Measurements from ENCODE around the gene PTPRM.

GRCh38 chr18:7877609-7878008 is 310.5 kb downstream of the PTPRM start:
- TF ChIP-seq SP1 (IDR thresholded peaks at IDR 0.05; ENCODE audit: low read depth, low read length) (no peak), POLR2A (IDR thresholded peaks at IDR 0.05; ENCODE audit: control extremely low read depth in 1 of 2, low read depth in 2 of 2, low read length in 2 of 2) (no peak)
